ENCODE measurements around the gene ABTB2.

Gene ABTB2

DNA sequence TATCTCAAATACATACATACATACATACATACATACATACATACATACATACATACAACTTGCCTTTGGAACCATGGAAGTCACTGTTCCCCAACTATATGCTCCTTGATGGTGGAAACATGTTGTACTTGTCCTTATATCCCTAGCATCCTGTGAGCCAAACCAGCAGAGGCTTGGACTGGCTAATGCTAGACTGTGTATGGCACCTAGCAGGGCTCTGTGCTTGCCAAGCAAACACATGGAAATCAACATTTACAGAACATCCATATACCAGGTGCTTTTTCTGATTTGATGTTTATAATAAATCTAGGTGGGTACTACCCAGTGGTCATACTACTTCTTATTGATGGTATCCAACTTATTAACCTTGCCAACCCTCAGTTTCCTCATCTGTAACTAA lies 86.1 kb downstream of the ABTB2 start:
- no peak for TF ChIP-seq POLR2AphosphoS5 (IDR thresholded peaks at IDR 0.05; ENCODE audit: low read depth, low read length)
- no peak for TF ChIP-seq SIN3A (IDR thresholded peaks at IDR 0.05; ENCODE audit: borderline replicate concordance, insufficient read depth, low read length)
- no peak for TF ChIP-seq TAF1 (IDR thresholded peaks at IDR 0.05; ENCODE audit: borderline replicate concordance, insufficient read depth, low read length)
- TF ChIP-seq FOXP2 (optimal IDR thresholded peaks at IDR 0.05; ENCODE audit: borderline replicate concordance, extremely low read depth, extremely low read length, insufficient read depth): no peak
- TF ChIP-seq, protein P1, sequence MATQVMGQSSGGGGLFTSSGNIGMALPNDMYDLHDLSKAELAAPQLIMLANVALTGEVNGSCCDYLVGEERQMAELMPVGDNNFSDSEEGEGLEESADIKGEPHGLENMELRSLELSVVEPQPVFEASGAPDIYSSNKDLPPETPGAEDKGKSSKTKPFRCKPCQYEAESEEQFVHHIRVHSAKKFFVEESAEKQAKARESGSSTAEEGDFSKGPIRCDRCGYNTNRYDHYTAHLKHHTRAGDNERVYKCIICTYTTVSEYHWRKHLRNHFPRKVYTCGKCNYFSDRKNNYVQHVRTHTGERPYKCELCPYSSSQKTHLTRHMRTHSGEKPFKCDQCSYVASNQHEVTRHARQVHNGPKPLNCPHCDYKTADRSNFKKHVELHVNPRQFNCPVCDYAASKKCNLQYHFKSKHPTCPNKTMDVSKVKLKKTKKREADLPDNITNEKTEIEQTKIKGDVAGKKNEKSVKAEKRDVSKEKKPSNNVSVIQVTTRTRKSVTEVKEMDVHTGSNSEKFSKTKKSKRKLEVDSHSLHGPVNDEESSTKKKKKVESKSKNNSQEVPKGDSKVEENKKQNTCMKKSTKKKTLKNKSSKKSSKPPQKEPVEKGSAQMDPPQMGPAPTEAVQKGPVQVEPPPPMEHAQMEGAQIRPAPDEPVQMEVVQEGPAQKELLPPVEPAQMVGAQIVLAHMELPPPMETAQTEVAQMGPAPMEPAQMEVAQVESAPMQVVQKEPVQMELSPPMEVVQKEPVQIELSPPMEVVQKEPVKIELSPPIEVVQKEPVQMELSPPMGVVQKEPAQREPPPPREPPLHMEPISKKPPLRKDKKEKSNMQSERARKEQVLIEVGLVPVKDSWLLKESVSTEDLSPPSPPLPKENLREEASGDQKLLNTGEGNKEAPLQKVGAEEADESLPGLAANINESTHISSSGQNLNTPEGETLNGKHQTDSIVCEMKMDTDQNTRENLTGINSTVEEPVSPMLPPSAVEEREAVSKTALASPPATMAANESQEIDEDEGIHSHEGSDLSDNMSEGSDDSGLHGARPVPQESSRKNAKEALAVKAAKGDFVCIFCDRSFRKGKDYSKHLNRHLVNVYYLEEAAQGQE (IDR thresholded peaks at IDR 0.05; ENCODE audit: insufficient read depth in 1 of 2, low read depth in 2 of 2, low read length in 2 of 2): no peak

DNA sequence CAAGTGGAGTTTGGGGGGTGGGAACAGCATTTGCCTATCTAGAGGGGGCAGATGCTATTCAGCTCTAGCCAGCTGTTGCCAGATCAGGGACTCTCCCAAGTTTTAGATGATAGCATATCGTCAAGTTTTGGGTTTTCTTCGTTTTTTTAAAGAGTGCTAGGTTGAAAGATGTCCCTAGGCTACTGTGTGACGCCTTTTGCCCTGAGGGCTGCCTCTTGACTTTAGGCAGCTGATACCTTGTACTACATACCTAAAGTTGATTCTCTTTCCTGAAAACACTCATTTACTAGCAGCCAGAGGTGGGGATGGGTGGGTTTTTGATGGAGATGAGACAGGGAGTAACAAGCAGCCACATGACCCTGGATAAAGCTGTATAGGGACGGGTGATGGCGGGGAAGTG lies 87.1 kb downstream of the ABTB2 start:
- TF ChIP-seq SIN3A (IDR thresholded peaks at IDR 0.05; ENCODE audit: borderline replicate concordance, insufficient read depth, low read length) (no peak), FOXP2 (optimal IDR thresholded peaks at IDR 0.05; ENCODE audit: borderline replicate concordance, extremely low read depth, extremely low read length, insufficient read depth) (no peak), POLR2AphosphoS5 (IDR thresholded peaks at IDR 0.05; ENCODE audit: low read depth, low read length) (no peak), TAF1 (IDR thresholded peaks at IDR 0.05; ENCODE audit: borderline replicate concordance, insufficient read depth, low read length) (no peak)
- TF ChIP-seq, protein P1 (IDR thresholded peaks at IDR 0.05; ENCODE audit: insufficient read depth in 1 of 2, low read depth in 2 of 2, low read length in 2 of 2): no peak

DNA sequence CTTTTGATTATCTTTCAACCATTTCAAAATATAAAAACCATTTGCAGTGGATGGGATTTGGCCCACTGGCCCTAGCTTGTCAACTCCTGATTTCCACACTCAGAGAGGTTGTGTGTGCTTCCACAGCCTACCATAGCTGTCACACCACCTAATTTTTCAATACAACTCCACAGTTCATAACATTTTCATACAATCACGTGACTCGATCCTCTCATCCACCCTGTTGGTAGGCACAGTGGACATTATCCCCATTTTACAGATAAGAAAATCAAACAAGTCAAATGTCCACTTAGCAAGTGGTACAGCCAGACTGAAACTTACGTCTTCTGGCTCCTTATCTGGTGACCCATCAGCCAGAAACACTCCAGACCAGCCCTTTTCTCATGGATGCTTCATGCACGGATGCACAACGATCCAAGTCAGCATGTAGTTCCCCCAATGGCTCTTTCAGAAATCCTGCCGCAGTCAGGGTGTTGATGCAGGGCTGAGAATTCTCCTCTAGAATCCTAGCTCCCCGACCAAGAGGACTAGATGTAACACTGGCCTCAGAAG lies 88.0 kb downstream of the ABTB2 start:
- TF ChIP-seq SIN3A (IDR thresholded peaks at IDR 0.05; ENCODE audit: borderline replicate concordance, insufficient read depth, low read length): no peak
- TF ChIP-seq TAF1 (IDR thresholded peaks at IDR 0.05; ENCODE audit: borderline replicate concordance, insufficient read depth, low read length): no peak
- no peak for TF ChIP-seq POLR2AphosphoS5 (IDR thresholded peaks at IDR 0.05; ENCODE audit: low read depth, low read length)
- no peak for TF ChIP-seq FOXP2 (optimal IDR thresholded peaks at IDR 0.05; ENCODE audit: borderline replicate concordance, extremely low read depth, extremely low read length, insufficient read depth)
- TF ChIP-seq, protein P1 (IDR thresholded peaks at IDR 0.05; ENCODE audit: insufficient read depth in 1 of 2, low read depth in 2 of 2, low read length in 2 of 2): no peak

DNA sequence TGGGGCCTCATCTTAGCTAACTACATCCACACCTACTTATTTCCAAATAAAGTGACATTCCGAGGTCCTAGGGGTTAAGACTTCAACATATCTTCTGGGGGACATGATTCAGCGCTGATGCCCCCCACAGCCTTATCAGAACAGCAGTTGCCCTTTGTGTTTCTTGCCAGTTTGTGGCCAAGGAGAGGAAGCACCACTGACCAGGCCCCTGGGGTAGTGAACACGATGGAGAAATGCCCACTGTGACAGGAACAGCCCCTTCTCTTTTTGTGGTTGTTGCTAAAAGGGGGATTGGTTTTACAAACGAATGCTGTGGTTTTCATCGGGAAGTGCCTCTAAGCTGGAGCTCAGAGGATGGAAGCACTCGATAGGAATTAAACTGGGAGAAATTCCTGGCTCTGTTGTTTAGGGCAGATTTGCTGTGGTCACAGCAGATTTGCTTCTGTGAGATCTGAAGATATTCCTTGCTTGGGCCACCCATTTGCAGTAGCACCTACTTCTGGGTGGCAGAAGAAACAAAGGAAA lies 88.8 kb downstream of the ABTB2 start:
- TF ChIP-seq TAF1 (IDR thresholded peaks at IDR 0.05; ENCODE audit: borderline replicate concordance, insufficient read depth, low read length) (no peak), SIN3A (IDR thresholded peaks at IDR 0.05; ENCODE audit: borderline replicate concordance, insufficient read depth, low read length) (no peak), FOXP2 (optimal IDR thresholded peaks at IDR 0.05; ENCODE audit: borderline replicate concordance, extremely low read depth, extremely low read length, insufficient read depth) (no peak), POLR2AphosphoS5 (IDR thresholded peaks at IDR 0.05; ENCODE audit: low read depth, low read length) (no peak)
- TF ChIP-seq, protein P1 (IDR thresholded peaks at IDR 0.05; ENCODE audit: insufficient read depth in 1 of 2, low read depth in 2 of 2, low read length in 2 of 2): no peak

Data from PFSK-1 (cell line).